H1 (cell line): ENCODE data around the gene USH2A. TPM values are rescaled to one million over a fixed set of nuclear protein-coding genes. Genes with fewer than 3 reads are reported as not detected.

ENCODE experiments used
- CTCF ChIA-PET: fragments of 300-600 bp; sonication (Branson Sonifier 250); formaldehyde crosslinking; loops from one replicate; lab custom pipeline; 2021; ENCODE audit not compliant: partially characterized antibody; lab: Charles Lee
- POLR2A ChIA-PET: fragments of 300-600 bp; sonication (Branson Sonifier 250); formaldehyde crosslinking; loops from one replicate; lab custom pipeline; 2021; ENCODE audit warnings: inconsistent platforms; ENCODE audit not compliant: partially characterized antibody; lab: Charles Lee
- DNase-seq, 2 experiments: peaks; one replicate each; pipeline versions ENCODE4 v3.0.0 to v3.0.0-alpha.2; 2010 to 2022; ENCODE audit warnings: low spot score in 2 of 2, low read depth in 1 of 2, mixed read lengths in 1 of 2
- FAIRE-seq: peaks from 2 replicates; lab custom pipeline; 2011; peaks lifted over from hg19 to GRCh38; lab: Jason Lieb, UNC
- H2AFZ ChIP-seq: 2 replicates; pipeline ENCODE4 v1.8.1; 2012; ENCODE audit warnings: low read length, inconsistent platforms
- H2AK5ac ChIP-seq: 2 replicates; pipeline ENCODE4 v1.6.1; 2013; ENCODE audit warnings: low read depth, low read length
- H2BK120ac ChIP-seq: replicated peaks from 2 replicates; pipeline ENCODE3; 2013; ENCODE audit warnings: low read depth, low read length, inconsistent platforms
- H2BK12ac ChIP-seq: 2 replicates; pipeline ENCODE4 v1.6.1; 2013; ENCODE audit warnings: low read depth, low read length
- H2BK15ac ChIP-seq: 2 replicates; pipeline ENCODE4 v1.6.1; 2013; ENCODE audit warnings: low read length
- H2BK20ac ChIP-seq: 2 replicates; pipeline ENCODE4 v1.6.1; 2013; ENCODE audit warnings: low read length
- H2BK5ac ChIP-seq: 2 replicates; pipeline ENCODE4 v1.6.1; 2013; ENCODE audit warnings: low read depth, low read length
- H3K14ac ChIP-seq: 2 replicates; pipeline ENCODE4 v1.6.1; 2013; ENCODE audit warnings: inconsistent platforms; ENCODE audit not compliant: insufficient read length
- H3K18ac ChIP-seq: 2 replicates; pipeline ENCODE4 v1.6.1; 2013; ENCODE audit warnings: low read length; ENCODE audit errors: extremely low read depth
- H3K23ac ChIP-seq: 2 replicates; pipeline ENCODE4 v1.6.1; 2013; ENCODE audit warnings: inconsistent platforms; ENCODE audit not compliant: insufficient read length
- H3K23me2 ChIP-seq: 2 replicates; pipeline ENCODE4 v1.6.1; 2013; ENCODE audit warnings: low read depth, low read length
- H3K27ac ChIP-seq: 2 replicates; pipeline ENCODE4 v1.6.1; 2011; ENCODE audit warnings: low read depth, low read length, inconsistent platforms
- H3K27me3 ChIP-seq, 4 experiments: replicated peaks in 1 of 4; 1 replicate in 1 of 4; 2 replicates in 3 of 4; pipeline versions ENCODE4 v1.6.1 to v1.8.1; 2011 to 2013; ENCODE audit warnings: low read length in 3 of 4, mild to moderate bottlenecking in 3 of 4, inconsistent platforms in 2 of 4, mixed read lengths in 2 of 4, moderate library complexity in 1 of 4; ENCODE audit not compliant: control insufficient read depth in 3 of 4, insufficient read depth in 3 of 4; ENCODE audit errors: extremely low read depth in 1 of 4
- H3K36me3 ChIP-seq, 4 experiments: 2 replicates each; pipeline versions ENCODE4 v1.6.1 to v1.8.1; 2011 to 2013; ENCODE audit warnings: mild to moderate bottlenecking in 4 of 4, low read length in 3 of 4, moderate library complexity in 2 of 4, control low read depth in 1 of 4, inconsistent platforms in 1 of 4; ENCODE audit not compliant: insufficient read depth in 4 of 4, control insufficient read depth in 2 of 4
- H3K4ac ChIP-seq: replicated peaks from 2 replicates; pipeline ENCODE3; 2013; ENCODE audit warnings: low read length, low read depth, mixed read lengths, inconsistent platforms; ENCODE audit not compliant: insufficient read length
- H3K4me1 ChIP-seq, 4 experiments: replicated peaks in 1 of 4; 1 replicate in 1 of 4; 2 replicates in 3 of 4; pipeline versions ENCODE4 v1.6.1 to v1.8.1; 2011 to 2013; ENCODE audit warnings: low read length in 3 of 4, inconsistent platforms in 2 of 4, mixed read lengths in 1 of 4; ENCODE audit not compliant: insufficient read depth in 4 of 4, control insufficient read depth in 3 of 4
- H3K4me2 ChIP-seq, 2 experiments: 2 replicates each; pipeline versions ENCODE4 v1.6.1 to v1.8.1; 2011 to 2013; ENCODE audit warnings: low read depth in 2 of 2, low read length in 2 of 2, control low read depth in 1 of 2, inconsistent platforms in 1 of 2, mild to moderate bottlenecking in 1 of 2; ENCODE audit not compliant: insufficient read depth in 1 of 2
- H3K4me3 ChIP-seq, 4 experiments: fragments of 200-600, 300-600 bp in 1 of 4; sonication (generic), shearing (Covaris generic), sonication (Bioruptor Twin) in 1 of 4; 2 replicates each; pipeline versions ENCODE4 v1.5.1 to v1.8.1; 2011 to 2016; ENCODE audit warnings: low read length in 4 of 4, low read depth in 3 of 4, control low read depth in 2 of 4, inconsistent platforms in 2 of 4, mild to moderate bottlenecking in 2 of 4, mixed read lengths in 1 of 4, moderate library complexity in 1 of 4; ENCODE audit not compliant: insufficient read depth in 2 of 4; ENCODE audit errors: extremely low read depth in 1 of 4
- H3K56ac ChIP-seq: replicated peaks from 2 replicates; pipeline ENCODE3; 2013; ENCODE audit warnings: low read depth, mild to moderate bottlenecking, mixed read lengths, low read length, inconsistent platforms; ENCODE audit not compliant: insufficient read length
- H3K79me1 ChIP-seq: 2 replicates; pipeline ENCODE4 v1.6.1; 2013; ENCODE audit warnings: low read depth, low read length, control low read depth
- H3K79me2 ChIP-seq, 2 experiments: 2 replicates each; pipeline versions ENCODE4 v1.6.1 to v1.8.1; 2012 to 2013; ENCODE audit warnings: low read length in 2 of 2, mild to moderate bottlenecking in 2 of 2, inconsistent platforms in 1 of 2; ENCODE audit not compliant: insufficient read depth in 2 of 2, control insufficient read depth in 1 of 2
- H3K9ac ChIP-seq, 4 experiments: replicated peaks in 1 of 4; 1 replicate in 1 of 4; 2 replicates in 3 of 4; pipeline versions ENCODE4 v1.6.1 to v1.8.1; 2011 to 2013; ENCODE audit warnings: low read depth in 3 of 4, low read length in 3 of 4, control low read depth in 2 of 4, mild to moderate bottlenecking in 2 of 4, moderate library complexity in 2 of 4, inconsistent platforms in 1 of 4; ENCODE audit errors: extremely low read depth in 1 of 4
- H3K9me3 ChIP-seq, 2 experiments: 2 replicates each; pipeline versions ENCODE4 v1.6.1 to v1.8.1; 2012 to 2013; ENCODE audit warnings: mild to moderate bottlenecking in 2 of 2, moderate library complexity in 2 of 2, control low read depth in 1 of 2, inconsistent platforms in 1 of 2, low read depth in 1 of 2, low read length in 1 of 2, mixed read lengths in 1 of 2; ENCODE audit not compliant: insufficient read depth in 2 of 2
- H4K20me1 ChIP-seq, 2 experiments: replicated peaks in 1 of 2; 2 replicates each; pipeline versions ENCODE3 to v1.8.1; 2011 to 2013; ENCODE audit warnings: inconsistent platforms in 2 of 2, low read length in 2 of 2, mild to moderate bottlenecking in 1 of 2; ENCODE audit not compliant: insufficient read depth in 2 of 2, control insufficient read depth in 1 of 2
- H4K5ac ChIP-seq: 2 replicates; pipeline ENCODE4 v1.6.1; 2013; ENCODE audit warnings: low read length, low read depth, mixed read lengths, inconsistent platforms; ENCODE audit not compliant: insufficient read length
- H4K8ac ChIP-seq: 2 replicates; pipeline ENCODE4 v1.8.0; 2013; ENCODE audit warnings: mild to moderate bottlenecking, moderate library complexity, low read length, inconsistent platforms; ENCODE audit not compliant: insufficient read depth; ENCODE audit errors: extremely low read depth
- H4K91ac ChIP-seq: replicated peaks from 2 replicates; pipeline ENCODE3; 2013; ENCODE audit warnings: low read length, mixed read lengths, inconsistent platforms; ENCODE audit not compliant: insufficient read length
- ASH2L ChIP-seq: fragments of 200-600, 300-600 bp; sonication (generic); IDR thresholded peaks from one replicate; pipeline ENCODE4 v1.7.1; 2017; ENCODE audit warnings: low read length
- ATF2 ChIP-seq: IDR thresholded peaks from 2 replicates; pipeline ENCODE4 v1.6.1; 2012; ENCODE audit warnings: low read length, inconsistent platforms
- CREB1 ChIP-seq: IDR thresholded peaks from 2 replicates; pipeline ENCODE4 v1.6.1; 2012; ENCODE audit warnings: inconsistent platforms
- EP300 ChIP-seq, 2 experiments: IDR thresholded peaks; 1 replicate in 1 of 2; 2 replicates in 1 of 2; pipeline ENCODE4 v1.6.1; 2011 to 2012; ENCODE audit warnings: low read depth in 2 of 2, low read length in 2 of 2, mild to moderate bottlenecking in 2 of 2, borderline replicate concordance in 1 of 2, inconsistent platforms in 1 of 2, moderate library complexity in 1 of 2
- NRF1 ChIP-seq: IDR thresholded peaks from 2 replicates; pipeline ENCODE4 v1.6.1; 2011; ENCODE audit warnings: mild to moderate bottlenecking, low read depth, low read length, improper control_type of control experiment
- RXRA ChIP-seq: IDR thresholded peaks from 2 replicates; pipeline ENCODE4 v1.6.1; 2011; ENCODE audit warnings: low read depth, mild to moderate bottlenecking, low read length, moderate library complexity; ENCODE audit not compliant: insufficient read depth
- SP1 ChIP-seq: IDR thresholded peaks from 2 replicates; pipeline ENCODE4 v1.6.1; 2011; ENCODE audit warnings: low read depth, low read length
- TBP ChIP-seq: IDR thresholded peaks from 2 replicates; pipeline ENCODE4 v1.6.1; 2011; ENCODE audit warnings: low read depth, low read length, improper control_type of control experiment
- TEAD4 ChIP-seq: IDR thresholded peaks from 2 replicates; pipeline ENCODE4 v1.6.1; 2012; ENCODE audit warnings: low read depth, low read length, inconsistent platforms, mixed read lengths
- YY1 ChIP-seq: IDR thresholded peaks from 2 replicates; pipeline ENCODE4 v1.6.1; 2011; ENCODE audit warnings: low read depth, mild to moderate bottlenecking, low read length
- WGBS, 2 experiments: shearing (Covaris generic) in 1 of 2; methylation state at CpG; one replicate each; pipeline versions ENCODE4 v1.1.6 to v1.1.7; 2013 to 2015; ENCODE audit warnings: low lambda C conversion rate in 2 of 2, mixed read lengths in 2 of 2, inconsistent platforms in 1 of 2, low coverage in 1 of 2, missing lambda C conversion rate in 1 of 2; ENCODE audit not compliant: insufficient replicate concordance in 2 of 2, insufficient coverage in 1 of 2, insufficient read length in 1 of 2; ENCODE audit errors: extremely low coverage in 1 of 2, missing lambda C conversion rate in 1 of 2; 5-methylcytosine and 5-hydroxymethylcytosine counted together
- polyA plus RNA-seq, 7 experiments: library from polyadenylated mRNA; depleted of rRNA in 3 of 7; stranded (reverse) in 5 of 7; unstranded in 2 of 7; fragments of >200 nt in 5 of 7; fragments of 200-250 nt in 2 of 7; gene quantifications; 1 replicate in 5 of 7; 2 replicates in 1 of 7; 4 replicates in 1 of 7; pipeline versions ENCODE4 v1.2.1 to v1.2.3, GENCODE V29; 2011 to 2013; ENCODE audit warnings: missing spikeins in 2 of 7, mixed read lengths in 2 of 7
- total RNA-seq: library from RNA; stranded (reverse); fragmentation: NEBNext Ultra II Directional; extraction: Animal tissue kit (Norgen Biotek cat#: 25700); gene quantifications from 2 replicates; pipeline ENCODE4 v1.2.1, GENCODE V29; 2021

Gene USH2A
- total and polyA plus RNA-seq, 2 of the 8 experiments (the other 6 are each of a cell fraction or from before 2014, with no cell fraction given) = 0.02 to 0.17 TPM

- Histone ChIP-seq H4K8ac (no peak overlapping the region), H4K5ac (no peak overlapping the region), H2BK12ac (no peak overlapping the region), H2BK120ac (no peak overlapping the region), H3K4ac (no peak overlapping the region), H3K18ac (no peak overlapping the region), H3K23me2 (no peaks in the 10 kb centered on the region), H3K79me2 (no peaks in the 10 kb centered on the region), H3K27ac (no peak overlapping the region), H3K14ac (no peak overlapping the region), H4K91ac (no peak overlapping the region), H2AK5ac (no peak overlapping the region), H2BK15ac (no peak overlapping the region), H2BK5ac (no peak overlapping the region), H3K27me3 (no peaks in the 10 kb centered on the region), H3K4me1 (peaks cover 0 to 3% (median 1%) of the 10 kb centered on the region in 4 experiments; a peak in 4 of 7 replicates), H2AFZ (no peak overlapping the region), H3K56ac (no peak overlapping the region), H3K23ac (no peak overlapping the region), H3K36me3 (peaks cover under 1 to 62% (median 19%) of the 10 kb centered on the region in 4 experiments; a peak in 7 of 8 replicates), H3K4me3 (peak overlapping the region in 1 of 4 experiments; percentile 10; a peak in 1 of 8 replicates), H3K4me2 (0 out of 4 replicates have a peak overlapping the region, but pooled peaks of 1 of the 2 experiments have one; percentile 4), H4K20me1 (peaks cover under 1 to 2% of the 10 kb centered on the region in 2 experiments), H3K9ac (no peak overlapping the region), H3K9me3 (0 out of 4 replicates have a peak, but pooled peaks cover 0 to 2% of the 10 kb centered on the region in 2 experiments), H3K79me1 (no peaks in the 10 kb centered on the region; the same call in 1 of the 2 replicates), H2BK20ac (no peak overlapping the region)
- CTCF ChIA-PET = no interaction called here
- no peak for DNase-seq
- POLR2A ChIA-PET = interaction anchor here (1.0 kb wide), 1 partner anchor 17 kb away, joined by 4 read pairs; no protein-coding TSS in a partner anchor
- 41% methylated on average over 5 of the region's 5 CpGs; no CpG with 5 or more reads in 1 of the 2 experiments for WGBS, 2 experiments
- no peak for TF ChIP-seq ATF2
- TF ChIP-seq NRF1 = no peak
- TF ChIP-seq TBP = no peak
- 0 out of 2 replicates have a peak, but pooled peaks have one; percentile 66 for TF ChIP-seq RXRA
- TF ChIP-seq EP300 (IDR thresholded peaks at IDR 0.05; ENCODE audit: borderline replicate concordance in 1 of 2, low read depth in 2 of 2, low read length in 2 of 2) = peak in 1 of 2 experiments; percentile 49; a peak in 1 of 3 replicates
- TF ChIP-seq CREB1 = 0 out of 2 replicates have a peak, but pooled peaks have one; percentile 26
- peak; percentile 78 for TF ChIP-seq SP1
- TF ChIP-seq ASH2L = peak; percentile 58
- peak; percentile 93 for TF ChIP-seq TEAD4
- 0 out of 2 replicates have a peak, but pooled peaks have one; percentile 16 for TF ChIP-seq YY1
- FAIRE-seq = no peak
Measured at GRCh38 chr1:215583185-215583749, 840.0 kb downstream of the USH2A start.
